Measurements from ENCODE around the gene ALDH4A1. TPM values are rescaled to one million over a fixed set of nuclear protein-coding genes. Genes with fewer than 3 reads are reported as not detected.

Gene ALDH4A1
- total and polyA plus RNA-seq, 7 donors, result 19.5 to 81.1 (median 31.9) TPM

- no peaks in the 10 kb centered on the region for H3K27me3 ChIP-seq (ENCODE audit: insufficient read depth in 3 of 3, low read length in 2 of 3)
- H3K9me3 ChIP-seq, result no peaks in the 10 kb centered on the region
- H3K36me3 ChIP-seq (ENCODE audit: insufficient read depth in 1 of 2, low read depth in 1 of 2), result no peaks in the 10 kb centered on the region
- TF ChIP-seq CTCF (IDR thresholded peaks at IDR 0.05), result no peak
- H3K27ac ChIP-seq, result no peak overlapping the region
- ATAC-seq (no peak), DNase-seq (no peak)
- H3K4me1 ChIP-seq, result peaks cover 57% of the 10 kb centered on the region
- H3K4me3 ChIP-seq, result no peak overlapping the region
- WGBS, 3 donors, result 73 to 82% (median 74%) methylated on average over 15 of the region's 15 CpGs
- intact Hi-C loops (cut with DNase I), result loop anchor here in 1 of 2 donors (5.0 kb wide), 1 partner anchor 34 kb away; no protein-coding TSS in a partner anchor
Observed at GRCh38 chr1:18946550-18947381, 44.4 kb upstream of the ALDH4A1 start.

- intact Hi-C loops (cut with DNase I), result loop anchor here in 1 of 2 donors (5.0 kb wide), 1 partner anchor 33 kb away; no protein-coding TSS in a partner anchor
- TF ChIP-seq CTCF (IDR thresholded peaks at IDR 0.05), result no peak
- ATAC-seq (no peak), DNase-seq (peak in 1 of 2 donors; percentile 63)
- Histone ChIP-seq H3K4me1 (peaks cover 54% of the 10 kb centered on the region), H3K36me3 (ENCODE audit: insufficient read depth in 1 of 2, low read depth in 1 of 2) (no peaks in the 10 kb centered on the region), H3K27me3 (ENCODE audit: insufficient read depth in 3 of 3, low read length in 2 of 3) (no peaks in the 10 kb centered on the region), H3K4me3 (no peak overlapping the region), H3K27ac (no peak overlapping the region), H3K9me3 (no peaks in the 10 kb centered on the region)
- 48 to 68% (median 62%) methylated on average over 14 of the region's 14 CpGs for WGBS, 3 donors
Observed at GRCh38 chr1:18945401-18945849, 43.1 kb upstream of the ALDH4A1 start.

- Histone ChIP-seq H3K4me3 (no peak overlapping the region), H3K9me3 (no peaks in the 10 kb centered on the region), H3K27me3 (ENCODE audit: insufficient read depth in 3 of 3, low read length in 2 of 3) (no peaks in the 10 kb centered on the region), H3K27ac (no peak overlapping the region), H3K4me1 (peaks cover 53% of the 10 kb centered on the region), H3K36me3 (ENCODE audit: insufficient read depth in 1 of 2, low read depth in 1 of 2) (no peaks in the 10 kb centered on the region)
- 34 to 92% (median 50%) methylated on average over 2 of the region's 2 CpGs for WGBS, 3 donors
- TF ChIP-seq CTCF (IDR thresholded peaks at IDR 0.05), result no peak
- intact Hi-C loops (cut with DNase I), result loop anchor here in 1 of 2 donors (5.0 kb wide), 1 partner anchor 33 kb away; no protein-coding TSS in a partner anchor
- DNase-seq, result no peak
- ATAC-seq, result peak in 2 of 4 donors; percentile 34 to 45
Observed at GRCh38 chr1:18944810-18945209, 42.5 kb upstream of the ALDH4A1 start.

- Histone ChIP-seq H3K4me3 (no peak overlapping the region), H3K27ac (no peak overlapping the region), H3K9me3 (no peaks in the 10 kb centered on the region), H3K4me1 (peaks cover 52% of the 10 kb centered on the region), H3K27me3 (ENCODE audit: insufficient read depth in 3 of 3, low read length in 2 of 3) (no peaks in the 10 kb centered on the region), H3K36me3 (ENCODE audit: insufficient read depth in 1 of 2, low read depth in 1 of 2) (no peaks in the 10 kb centered on the region)
- intact Hi-C loops (cut with DNase I), result no loop called here
- DNase-seq (no peak), ATAC-seq (no peak)
- TF ChIP-seq CTCF (IDR thresholded peaks at IDR 0.05), result no peak
- WGBS, 3 donors, result 91 to 94% (median 92%) methylated on average over 5 to 9 of the region's 9 CpGs
Observed at GRCh38 chr1:18943914-18944572, 41.7 kb upstream of the ALDH4A1 start.
